Mesenchymal stem cell (in vitro differentiated cells and primary cell): ENCODE data around the gene PMPCB.

Experiments used
- DNase-seq: peaks from one replicate; pipeline ENCODE4 v3.0.0-alpha.2; 2013
- H2AFZ ChIP-seq: one replicate; pipeline ENCODE4 v1.6.1; 2013; ENCODE audit warnings: low read depth, mild to moderate bottlenecking, control low read depth, inconsistent platforms, low read length, moderate library complexity
- H2AK5ac ChIP-seq: 2 replicates; pipeline ENCODE4 v1.6.1; 2013; ENCODE audit warnings: low read length, moderate library complexity, mild to moderate bottlenecking, inconsistent platforms; ENCODE audit not compliant: severe bottlenecking
- H2BK120ac ChIP-seq: one replicate; pipeline ENCODE4 v1.6.1; 2013; ENCODE audit warnings: low read depth, mild to moderate bottlenecking, inconsistent platforms, low read length, moderate library complexity
- H2BK12ac ChIP-seq, 2 experiments: one replicate each; pipeline ENCODE4 v1.6.1; 2013; ENCODE audit warnings: inconsistent platforms in 2 of 2, low read length in 2 of 2, mild to moderate bottlenecking in 2 of 2, moderate library complexity in 2 of 2, control low read depth in 1 of 2
- H2BK15ac ChIP-seq: one replicate; pipeline ENCODE4 v1.6.1; 2013; ENCODE audit warnings: mild to moderate bottlenecking, low read depth, inconsistent platforms; ENCODE audit not compliant: poor library complexity, severe bottlenecking
- H2BK5ac ChIP-seq: 2 replicates; pipeline ENCODE4 v1.6.1; 2013; ENCODE audit warnings: low read depth, mild to moderate bottlenecking, low read length, control low read depth, inconsistent platforms; ENCODE audit not compliant: poor library complexity, severe bottlenecking
- H3K14ac ChIP-seq, 2 experiments: one replicate each; pipeline ENCODE4 v1.6.1; 2013; ENCODE audit warnings: inconsistent platforms in 2 of 2, low read length in 2 of 2, control low read depth in 1 of 2, mild to moderate bottlenecking in 1 of 2, moderate library complexity in 1 of 2
- H3K18ac ChIP-seq, 2 experiments: one replicate each; pipeline ENCODE4 v1.6.1; 2013; ENCODE audit warnings: inconsistent platforms in 2 of 2, low read length in 2 of 2, control low read depth in 1 of 2, low read depth in 1 of 2, mild to moderate bottlenecking in 1 of 2
- H3K23ac ChIP-seq, 2 experiments: one replicate each; pipeline ENCODE4 v1.6.1; 2013; ENCODE audit warnings: inconsistent platforms in 2 of 2, low read length in 2 of 2, mild to moderate bottlenecking in 2 of 2, moderate library complexity in 2 of 2, control low read depth in 1 of 2
- H3K27ac ChIP-seq: 2 replicates; pipeline ENCODE4 v1.5.1; 2013; ENCODE audit warnings: mild to moderate bottlenecking, moderate library complexity, low read length, control low read depth, inconsistent platforms; ENCODE audit not compliant: poor library complexity, severe bottlenecking
- H3K27me3 ChIP-seq, 2 experiments: 2 replicates each; pipeline versions ENCODE4 v1.6.1 to v1.7.0; 2013; ENCODE audit warnings: low read length in 2 of 2, mild to moderate bottlenecking in 2 of 2, moderate library complexity in 2 of 2, control low read depth in 1 of 2, inconsistent platforms in 1 of 2; ENCODE audit not compliant: control insufficient read depth in 1 of 2, insufficient read depth in 1 of 2
- H3K36me3 ChIP-seq, 2 experiments: 2 replicates each; pipeline versions ENCODE4 v1.6.1 to v1.7.0; 2013; ENCODE audit warnings: low read length in 2 of 2, control low read depth in 1 of 2, inconsistent platforms in 1 of 2, low read depth in 1 of 2, mild to moderate bottlenecking in 1 of 2; ENCODE audit not compliant: insufficient read depth in 2 of 2, control insufficient read depth in 1 of 2
- H3K4ac ChIP-seq, 2 experiments: one replicate each; pipeline ENCODE4 v1.6.1; 2013; ENCODE audit warnings: inconsistent platforms in 2 of 2, low read length in 2 of 2, mild to moderate bottlenecking in 2 of 2, moderate library complexity in 2 of 2, control low read depth in 1 of 2, low read depth in 1 of 2
- H3K4me1 ChIP-seq: 2 replicates; pipeline ENCODE4 v1.6.1; 2013; ENCODE audit warnings: low read depth, low read length, control low read depth; ENCODE audit not compliant: control insufficient read depth, insufficient read depth
- H3K4me2 ChIP-seq: 2 replicates; pipeline ENCODE4 v1.6.1; 2013; ENCODE audit warnings: low read length, mild to moderate bottlenecking, inconsistent platforms; ENCODE audit not compliant: poor library complexity, severe bottlenecking
- H3K4me3 ChIP-seq, 2 experiments: 2 replicates each; pipeline versions ENCODE4 v1.5.1 to v1.7.0; 2013; ENCODE audit warnings: low read length in 2 of 2, mild to moderate bottlenecking in 2 of 2, control low read depth in 1 of 2, low read depth in 1 of 2; ENCODE audit not compliant: insufficient read depth in 1 of 2
- H3K79me1 ChIP-seq: replicated peaks from 2 replicates; pipeline ENCODE4 v1.6.1; 2013; ENCODE audit warnings: mild to moderate bottlenecking, control low read depth, low read length, inconsistent platforms; ENCODE audit not compliant: poor library complexity, severe bottlenecking
- H3K9ac ChIP-seq: 2 replicates; pipeline ENCODE4 v1.7.0; 2013; ENCODE audit warnings: mild to moderate bottlenecking, low read length, moderate library complexity
- H3K9me3 ChIP-seq: 2 replicates; pipeline ENCODE4 v1.7.0; 2013; ENCODE audit warnings: mild to moderate bottlenecking, low read length; ENCODE audit not compliant: control insufficient read depth
- H4K8ac ChIP-seq: one replicate; pipeline ENCODE4 v1.6.1; 2013; ENCODE audit warnings: inconsistent platforms, mild to moderate bottlenecking, low read length, moderate library complexity
- H4K91ac ChIP-seq: one replicate; pipeline ENCODE4 v1.6.1; 2013; ENCODE audit warnings: mild to moderate bottlenecking, low read length, inconsistent platforms
- WGBS: methylation state at CpG from one replicate; pipeline ENCODE4 v1.1.7; 2013; ENCODE audit warnings: mixed read lengths; 5-methylcytosine and 5-hydroxymethylcytosine counted together

The PMPCB gene

DNA sequence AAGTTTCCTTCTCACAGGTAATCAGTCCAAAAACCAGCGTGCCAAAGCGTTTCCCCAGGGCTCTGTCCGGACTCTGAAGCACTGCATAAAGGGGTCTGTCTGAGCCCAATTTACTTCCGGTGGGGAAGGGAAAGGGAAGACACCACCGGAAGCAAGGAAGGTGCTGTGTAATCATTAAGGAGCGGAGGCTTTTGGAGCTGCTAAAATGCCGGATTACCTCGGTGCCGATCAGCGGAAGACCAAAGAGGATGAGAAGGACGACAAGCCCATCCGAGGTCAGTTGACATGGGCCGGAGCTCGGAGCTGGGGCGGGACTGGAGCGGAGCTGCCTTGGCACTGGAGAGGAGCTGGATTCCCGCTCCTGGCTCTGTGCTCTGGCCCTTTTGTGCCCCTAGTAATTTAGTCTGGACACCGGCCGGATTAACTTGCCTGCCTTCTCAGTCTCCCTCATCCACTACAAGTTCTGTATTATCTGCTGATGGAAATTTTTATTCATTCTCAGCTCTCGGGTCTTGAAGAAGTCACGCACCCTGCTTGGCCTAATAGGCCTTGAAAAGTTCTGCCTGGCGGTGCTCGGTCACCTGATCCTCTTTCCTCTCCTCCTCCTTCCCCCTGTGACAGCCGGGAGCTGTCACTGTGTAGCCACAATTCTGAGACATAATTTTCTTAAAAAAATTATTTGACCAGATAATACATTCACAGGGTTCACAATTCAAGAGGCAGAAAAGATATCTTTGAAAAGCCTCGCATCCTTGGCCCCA is 50.5 kb downstream of the PMPCB start, which contains the start of gene PSMC2:
Gene PSMC2, plus strand, starts transcription at position 137 of the 761 bp plus-strand sequence. Its CDS starts 69 bp downstream, at position 206.
- Histone ChIP-seq H3K79me1 (peaks cover 1% of the 10 kb centered on the region), H3K4me1 (peaks cover 7% of the 10 kb centered on the region), H3K9ac (peak within 1 kb of the TSS; percentile 96), H2BK15ac (peak within 1 kb of the TSS; percentile 36), H3K36me3 (peaks cover 0 to 15% of the 10 kb centered on the region in 2 experiments), H3K23ac (no peak within 1 kb of the TSS), H3K4me3 (peak within 1 kb of the TSS; percentile 87 to 89), H2BK5ac (no peak within 1 kb of the TSS), H4K91ac (peak within 1 kb of the TSS; percentile 83), H2AFZ (peak within 1 kb of the TSS; percentile 60), H2BK12ac (no peak within 1 kb of the TSS), H4K8ac (peak within 1 kb of the TSS; percentile 97), H3K14ac (no peak within 1 kb of the TSS), H3K4me2 (peak within 1 kb of the TSS; percentile 89), H3K9me3 (no peaks in the 10 kb centered on the region), H3K18ac (peak within 1 kb of the TSS; percentile 83 to 86), H3K27me3 (no peaks in the 10 kb centered on the region), H2BK120ac (no peak within 1 kb of the TSS), H3K4ac (peak within 1 kb of the TSS; percentile 3 to 99), H2AK5ac (no peak within 1 kb of the TSS), H3K27ac (peak within 1 kb of the TSS; percentile 85)
- WGBS: 2% methylated on average over 25 of the region's 25 CpGs
- DNase-seq: peak; percentile 95

DNA sequence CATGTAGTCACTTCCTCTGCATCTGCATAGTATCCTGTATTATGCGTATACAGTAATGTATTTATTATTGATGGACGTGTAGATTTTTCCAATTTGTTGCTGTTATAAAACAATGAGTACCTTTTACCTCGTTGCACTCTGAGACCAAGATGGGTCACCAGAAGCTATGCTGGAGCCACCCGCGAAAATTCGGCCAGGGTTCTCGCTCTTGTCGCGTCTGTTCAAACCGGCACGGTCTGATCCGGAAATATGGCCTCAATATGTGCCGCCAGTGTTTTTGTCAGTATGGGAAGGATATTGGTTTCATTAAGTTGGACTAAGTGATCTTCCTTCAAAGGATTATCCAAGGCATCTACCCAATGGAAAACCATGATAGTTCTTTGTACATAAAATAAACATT is 51.2 kb downstream of the PMPCB start:
- Histone ChIP-seq H2BK15ac (no peak overlapping the region), H3K4ac (no peak overlapping the region), H4K91ac (no peak overlapping the region), H3K9ac (peak overlapping the region; percentile 96), H2BK12ac (no peak overlapping the region), H3K14ac (no peak overlapping the region), H3K18ac (no peak overlapping the region), H3K4me2 (peak overlapping the region; percentile 76), H2BK120ac (no peak overlapping the region), H3K4me1 (peaks cover 6% of the 10 kb centered on the region), H3K4me3 (peak overlapping the region; percentile 36 to 89), H2AK5ac (no peak overlapping the region), H3K27ac (no peak overlapping the region), H4K8ac (no peak overlapping the region), H3K27me3 (no peaks in the 10 kb centered on the region), H3K9me3 (no peaks in the 10 kb centered on the region), H3K36me3 (peaks cover 0 to 22% of the 10 kb centered on the region in 2 experiments), H3K79me1 (peaks cover 1% of the 10 kb centered on the region), H2AFZ (no peak overlapping the region), H3K23ac (no peak overlapping the region), H2BK5ac (no peak overlapping the region)
- DNase-seq: no peak
- 63% methylated on average over 11 of the region's 13 CpGs for WGBS

DNA sequence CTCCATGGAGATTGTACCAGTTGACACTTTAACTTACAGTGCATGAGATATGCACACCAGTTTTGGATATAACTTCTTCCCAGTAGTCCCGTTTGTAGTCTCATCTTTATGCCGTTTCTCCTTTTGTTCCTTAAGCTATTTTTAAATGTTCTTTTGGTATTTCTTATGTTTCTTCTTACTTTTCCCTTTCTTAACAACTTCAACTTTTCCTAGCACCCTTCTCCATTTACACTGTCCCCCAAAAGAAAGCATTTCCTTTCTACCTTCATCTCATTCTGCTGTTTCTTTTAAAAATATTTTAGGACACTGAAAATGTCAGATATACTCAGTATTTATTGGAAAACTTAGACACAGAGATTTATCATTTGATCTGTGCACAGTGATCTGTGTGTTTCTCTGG is 51.7 kb downstream of the PMPCB start:
- peak overlapping the region; percentile 96 for H3K9ac ChIP-seq
- no peak overlapping the region for H2AFZ ChIP-seq
- WGBS: no CpG with 5 or more reads among the region's 2 CpGs
- no peak overlapping the region for H4K8ac ChIP-seq
- no peak overlapping the region for H2AK5ac ChIP-seq
- H3K4me1 ChIP-seq: peaks cover 6% of the 10 kb centered on the region
- no peak overlapping the region for H3K4me2 ChIP-seq
- no peaks in the 10 kb centered on the region for H3K9me3 ChIP-seq
- peaks cover 1% of the 10 kb centered on the region for H3K79me1 ChIP-seq
- no peak overlapping the region for H2BK5ac ChIP-seq
- H3K36me3 ChIP-seq: peaks cover 0 to 26% of the 10 kb centered on the region in 2 experiments
- H2BK15ac ChIP-seq: no peak overlapping the region
- no peak overlapping the region for H3K23ac ChIP-seq
- no peaks in the 10 kb centered on the region for H3K27me3 ChIP-seq
- H4K91ac ChIP-seq: no peak overlapping the region
- DNase-seq: no peak
- H3K4me3 ChIP-seq: peak overlapping the region in 1 of 2 experiments; percentile 89
- no peak overlapping the region for H2BK120ac ChIP-seq
- H3K18ac ChIP-seq: no peak overlapping the region
- H3K4ac ChIP-seq: no peak overlapping the region
- no peak overlapping the region for H2BK12ac ChIP-seq
- no peak overlapping the region for H3K27ac ChIP-seq
- no peak overlapping the region for H3K14ac ChIP-seq

DNA sequence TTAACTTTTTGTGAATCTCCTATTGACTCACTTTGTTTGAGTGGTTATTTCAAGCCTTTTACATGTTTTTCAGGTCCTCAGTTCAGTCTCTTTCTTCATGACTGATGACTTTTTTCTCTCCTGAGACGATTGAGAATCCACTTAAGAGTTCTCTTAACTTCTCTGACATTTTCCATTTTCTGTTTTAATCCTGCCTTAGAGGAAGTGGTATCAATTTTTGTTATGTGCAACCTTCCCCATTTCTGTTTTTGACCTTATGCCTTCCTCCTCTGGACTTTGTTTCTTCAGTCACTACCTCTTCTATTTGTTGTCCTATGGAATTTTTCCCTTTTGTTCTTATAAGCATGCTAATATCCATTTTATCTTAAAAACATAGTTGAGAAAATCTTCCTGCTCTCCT is 52.6 kb downstream of the PMPCB start:
- Histone ChIP-seq H3K23ac (no peak overlapping the region), H2BK15ac (no peak overlapping the region), H3K14ac (no peak overlapping the region), H4K91ac (no peak overlapping the region), H3K9me3 (no peaks in the 10 kb centered on the region), H3K27ac (no peak overlapping the region), H2BK5ac (no peak overlapping the region), H3K4me3 (peak overlapping the region in 1 of 2 experiments; percentile 89), H2AFZ (no peak overlapping the region), H3K27me3 (no peaks in the 10 kb centered on the region), H3K4me1 (peaks cover 6% of the 10 kb centered on the region), H2BK120ac (no peak overlapping the region), H2AK5ac (no peak overlapping the region), H2BK12ac (no peak overlapping the region), H3K79me1 (peaks cover 1% of the 10 kb centered on the region), H3K36me3 (peaks cover 4 to 31% of the 10 kb centered on the region in 2 experiments), H3K18ac (no peak overlapping the region), H3K4me2 (no peak overlapping the region), H3K4ac (no peak overlapping the region), H4K8ac (no peak overlapping the region), H3K9ac (peak overlapping the region; percentile 96)
- DNase-seq: no peak
- no CpG with 5 or more reads among the region's 1 CpG for WGBS
